Ovary (tissue), 9 donors: ENCODE measurements around the gene HLA-DQA1. TPM values are rescaled to one million over a fixed set of nuclear protein-coding genes. Genes with fewer than 3 reads are reported as not detected.

Source experiments
- DNase-seq, 5 donors: peaks; one replicate each; pipeline ENCODE4 v3.0.0-alpha.2; 2019 to 2020
- H3K27ac ChIP-seq, 2 donors: fragments of 200-600 bp; one replicate each; pipeline versions ENCODE4 v1.5.1 to v1.8.0; 2019 to 2022
- H3K27me3 ChIP-seq: fragments of 200-600 bp; one replicate; pipeline ENCODE4 v1.8.0; 2022
- H3K36me3 ChIP-seq: fragments of 200-600 bp; sonication (generic); one replicate; pipeline ENCODE4 v1.5.1; 2019
- H3K4me1 ChIP-seq: one replicate; pipeline ENCODE4 v1.8.1; 2013; ENCODE audit warnings: mild to moderate bottlenecking, moderate library complexity; ENCODE audit not compliant: insufficient read depth
- H3K4me3 ChIP-seq: fragments of 200-600 bp; sonication (generic); one replicate; pipeline ENCODE4 v1.5.1; 2017
- H3K9me3 ChIP-seq, 2 donors: fragments of 200-600 bp in 1 of 2; sonication (generic) in 1 of 2; one replicate each; pipeline versions ENCODE4 v1.5.1 to v1.8.1; 2013 to 2019; ENCODE audit warnings: mild to moderate bottlenecking in 1 of 2, moderate library complexity in 1 of 2
- EP300 ChIP-seq: sonication (generic); formaldehyde crosslinking; IDR thresholded peaks from one replicate; pipeline ENCODE4 v1.6.1; 2017; ENCODE audit warnings: antibody characterized with exemption
- POLR2A ChIP-seq: fragments of 450-650 bp; IDR thresholded peaks from one replicate; pipeline ENCODE4 v1.6.1; 2017; ENCODE audit warnings: antibody characterized with exemption, mild to moderate bottlenecking, moderate library complexity
- WGBS, 3 donors: extraction: QIAGEN DNeasy Blood & Tissue Kit in 1 of 3; methylation state at CpG; one replicate each; pipeline versions ENCODE4 v1.1.5 to v1.1.7; 2013 to 2017; 5-methylcytosine and 5-hydroxymethylcytosine counted together
- intact Hi-C, 4 donors: fragments of 100-400 bp; cut with DNase I; formaldehyde crosslinking; loops; one replicate each; pipeline versions ENCODE4 v1.11.0 to v1.15.1; 2022 to 2023
- polyA plus RNA-seq, 2 donors: library from polyadenylated mRNA; stranded (reverse); fragments of 200-250 nt in 1 of 2; fragments of 350-450 nt in 1 of 2; fragmentation: Illumina TruSeq in 1 of 2; extraction: RNeasy Lipid Tissue Mini Kit (QIAGEN cat#74804) in 1 of 2; gene quantifications; one replicate each; pipeline ENCODE4 v1.2.3, GENCODE V29; 2013 to 2014
- total RNA-seq, 7 donors: library from RNA; depleted of rRNA in 2 of 7; stranded (reverse); fragments of >200 nt in 2 of 7; fragmentation: NEBNext Ultra II Directional in 3 of 7; extraction: Animal tissue kit (Norgen Biotek cat#: 25700) in 3 of 7; gene quantifications; one replicate each; pipeline versions ENCODE4 v1.1.0 to v1.2.4, GENCODE V29; 2016 to 2023
- TF ChIP-seq, protein P1 (sequence below), 3 donors: fragments of 450-650 bp in 2 of 3; fragments of 200-600 bp in 1 of 3; IDR thresholded peaks; one replicate each; pipeline versions ENCODE4 v1.5.1 to v1.8.0; 2016 to 2022; ENCODE audit warnings: antibody characterized with exemption in 3 of 3, mild to moderate bottlenecking in 1 of 3
- donor health status: DM: no; HTN: no; CAD: no; lungs with moderate emphysema.
- donor health status: DM: no; HTN: no; CAD: no.
- donor health status: Bipolar disorder and iron deficiency.
- donor health status: DM: yes; HTN: yes; CAD: no.
- donor health status: DM: no; HTN: no; CAD: no.
- donor health status: DM: yes; HTN: yes; CAD: no.

The HLA-DQA1 gene
- total and polyA plus RNA-seq, 9 donors: 0.72 to 44.8 (median 10.8) TPM

DNA sequence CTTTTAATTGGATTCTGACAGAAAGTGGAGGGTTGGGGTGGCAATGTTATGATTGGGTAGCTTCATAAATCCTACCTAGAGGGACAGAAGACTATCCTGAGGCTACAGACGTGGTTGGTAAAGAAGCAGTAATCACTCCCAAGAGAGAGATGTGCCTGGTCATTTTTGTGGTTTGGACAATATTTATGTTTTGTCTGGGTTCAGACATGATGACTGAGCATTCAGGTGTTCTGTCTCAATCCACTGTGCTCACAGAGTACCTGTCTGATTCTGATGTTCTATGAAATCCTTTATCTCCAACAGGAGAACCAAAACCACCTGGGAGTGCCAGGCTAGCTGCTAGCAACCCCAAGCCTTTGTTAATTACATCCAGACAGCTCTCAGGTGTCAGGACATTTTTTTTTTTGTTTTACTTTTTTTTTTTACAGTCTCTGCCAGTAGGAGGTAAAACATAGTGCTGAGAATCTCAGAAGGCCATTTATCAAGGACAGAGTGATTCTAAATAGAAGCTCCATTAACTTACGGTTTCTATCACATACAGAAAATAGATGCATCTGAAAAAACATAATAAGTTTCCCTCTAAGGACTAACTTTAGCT is 1.6 kb upstream of the HLA-DQA1 start:
- intact Hi-C loops: loop anchor here in 1 of 4 donors (10.0 kb wide), 1 partner anchor 119 kb away; no protein-coding TSS in a partner anchor
- Histone ChIP-seq H3K36me3 (no peaks in the 10 kb centered on the region), H3K27ac (no peak overlapping the region), H3K27me3 (no peaks in the 10 kb centered on the region), H3K4me3 (no peak overlapping the region), H3K4me1 (no peaks in the 10 kb centered on the region), H3K9me3 (no peaks in the 10 kb centered on the region)
- no peak for DNase-seq
- no peak for TF ChIP-seq POLR2A
- TF ChIP-seq, protein P1, sequence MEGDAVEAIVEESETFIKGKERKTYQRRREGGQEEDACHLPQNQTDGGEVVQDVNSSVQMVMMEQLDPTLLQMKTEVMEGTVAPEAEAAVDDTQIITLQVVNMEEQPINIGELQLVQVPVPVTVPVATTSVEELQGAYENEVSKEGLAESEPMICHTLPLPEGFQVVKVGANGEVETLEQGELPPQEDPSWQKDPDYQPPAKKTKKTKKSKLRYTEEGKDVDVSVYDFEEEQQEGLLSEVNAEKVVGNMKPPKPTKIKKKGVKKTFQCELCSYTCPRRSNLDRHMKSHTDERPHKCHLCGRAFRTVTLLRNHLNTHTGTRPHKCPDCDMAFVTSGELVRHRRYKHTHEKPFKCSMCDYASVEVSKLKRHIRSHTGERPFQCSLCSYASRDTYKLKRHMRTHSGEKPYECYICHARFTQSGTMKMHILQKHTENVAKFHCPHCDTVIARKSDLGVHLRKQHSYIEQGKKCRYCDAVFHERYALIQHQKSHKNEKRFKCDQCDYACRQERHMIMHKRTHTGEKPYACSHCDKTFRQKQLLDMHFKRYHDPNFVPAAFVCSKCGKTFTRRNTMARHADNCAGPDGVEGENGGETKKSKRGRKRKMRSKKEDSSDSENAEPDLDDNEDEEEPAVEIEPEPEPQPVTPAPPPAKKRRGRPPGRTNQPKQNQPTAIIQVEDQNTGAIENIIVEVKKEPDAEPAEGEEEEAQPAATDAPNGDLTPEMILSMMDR (IDR thresholded peaks at IDR 0.05): no peak
- 6 to 18% (median 16%) methylated on average over 2 of the region's 2 CpGs for WGBS, 3 donors

DNA sequence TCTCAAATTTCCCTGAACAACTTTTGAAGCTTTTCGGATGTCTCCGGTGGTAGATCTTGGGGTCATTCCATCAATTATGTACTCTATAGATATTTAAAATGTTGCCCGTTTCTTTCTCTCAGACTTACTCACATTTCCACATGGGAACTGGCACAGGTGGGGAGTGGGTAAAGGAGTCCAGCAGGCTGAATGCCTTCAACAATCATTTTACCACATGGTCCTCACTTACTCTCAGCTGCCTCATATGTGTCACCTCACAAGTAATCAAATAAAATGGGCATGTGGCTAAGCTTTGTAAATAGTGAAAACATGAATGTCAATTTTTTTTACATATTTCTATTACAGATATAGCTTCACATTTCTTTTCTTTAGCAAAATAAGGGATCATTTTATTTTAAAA is 677 bp downstream of the HLA-DQA1 start:
- DNase-seq: no peak
- 55 to 91% (median 90%) methylated on average over 3 of the region's 3 CpGs for WGBS, 3 donors
- no peaks in the 10 kb centered on the region for H3K27me3 ChIP-seq
- TF ChIP-seq EP300: no peak
- TF ChIP-seq, protein P1 (IDR thresholded peaks at IDR 0.05): no peak
- no peak for TF ChIP-seq POLR2A
- no peaks in the 10 kb centered on the region for H3K9me3 ChIP-seq
- no peak overlapping the region for H3K4me3 ChIP-seq
- no peak overlapping the region for H3K27ac ChIP-seq
- intact Hi-C loops: loop anchor here in 1 of 4 donors (10.0 kb wide), 1 partner anchor 117 kb away; no protein-coding TSS in a partner anchor
- no peaks in the 10 kb centered on the region for H3K36me3 ChIP-seq
- H3K4me1 ChIP-seq: no peaks in the 10 kb centered on the region

DNA sequence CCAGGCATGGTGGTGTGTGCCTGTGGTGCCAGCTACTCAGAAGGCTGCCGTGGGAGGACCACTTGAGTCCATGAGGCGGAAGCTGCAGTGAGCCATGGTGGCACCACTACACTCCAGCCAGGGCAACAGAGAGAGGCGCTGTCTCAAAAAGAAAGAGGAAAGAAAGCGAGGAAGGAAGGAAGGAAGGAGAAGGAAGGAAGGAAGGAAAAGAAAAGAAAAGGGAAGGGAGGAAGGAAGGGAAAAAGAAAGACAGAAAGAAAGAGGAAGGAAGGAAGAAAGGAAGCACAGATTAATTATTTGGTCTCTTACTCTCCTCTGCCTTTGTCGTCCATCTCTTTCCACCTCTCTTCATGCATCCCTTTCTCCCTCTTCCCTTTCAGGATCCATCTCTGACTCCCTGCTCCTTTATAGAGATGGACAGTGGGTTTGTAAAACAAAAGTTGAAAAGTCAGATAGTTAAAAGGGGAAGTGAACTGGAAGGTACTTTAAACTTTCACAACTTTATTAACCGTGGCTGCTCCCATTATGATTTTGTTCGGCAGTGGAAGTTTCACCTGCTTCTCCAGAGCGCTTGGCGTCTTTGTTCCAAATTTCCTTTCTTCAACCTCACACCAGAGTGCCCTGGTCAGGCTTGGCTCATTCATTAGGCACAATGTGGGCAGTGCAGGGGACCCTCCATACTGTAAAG is 1.5 kb downstream of the HLA-DQA1 start:
- intact Hi-C loops: loop anchor here in 1 of 4 donors (10.0 kb wide), 1 partner anchor 116 kb away; no protein-coding TSS in a partner anchor
- Histone ChIP-seq H3K4me1 (no peaks in the 10 kb centered on the region), H3K27me3 (no peaks in the 10 kb centered on the region), H3K36me3 (no peaks in the 10 kb centered on the region), H3K27ac (no peak overlapping the region), H3K9me3 (no peaks in the 10 kb centered on the region), H3K4me3 (no peak overlapping the region)
- DNase-seq: no peak
- 32 to 66% (median 45%) methylated on average over 6 to 9 of the region's 9 CpGs for WGBS, 3 donors
- TF ChIP-seq, protein P1 (IDR thresholded peaks at IDR 0.05): no peak
- TF ChIP-seq POLR2A: no peak
- TF ChIP-seq EP300: no peak

DNA sequence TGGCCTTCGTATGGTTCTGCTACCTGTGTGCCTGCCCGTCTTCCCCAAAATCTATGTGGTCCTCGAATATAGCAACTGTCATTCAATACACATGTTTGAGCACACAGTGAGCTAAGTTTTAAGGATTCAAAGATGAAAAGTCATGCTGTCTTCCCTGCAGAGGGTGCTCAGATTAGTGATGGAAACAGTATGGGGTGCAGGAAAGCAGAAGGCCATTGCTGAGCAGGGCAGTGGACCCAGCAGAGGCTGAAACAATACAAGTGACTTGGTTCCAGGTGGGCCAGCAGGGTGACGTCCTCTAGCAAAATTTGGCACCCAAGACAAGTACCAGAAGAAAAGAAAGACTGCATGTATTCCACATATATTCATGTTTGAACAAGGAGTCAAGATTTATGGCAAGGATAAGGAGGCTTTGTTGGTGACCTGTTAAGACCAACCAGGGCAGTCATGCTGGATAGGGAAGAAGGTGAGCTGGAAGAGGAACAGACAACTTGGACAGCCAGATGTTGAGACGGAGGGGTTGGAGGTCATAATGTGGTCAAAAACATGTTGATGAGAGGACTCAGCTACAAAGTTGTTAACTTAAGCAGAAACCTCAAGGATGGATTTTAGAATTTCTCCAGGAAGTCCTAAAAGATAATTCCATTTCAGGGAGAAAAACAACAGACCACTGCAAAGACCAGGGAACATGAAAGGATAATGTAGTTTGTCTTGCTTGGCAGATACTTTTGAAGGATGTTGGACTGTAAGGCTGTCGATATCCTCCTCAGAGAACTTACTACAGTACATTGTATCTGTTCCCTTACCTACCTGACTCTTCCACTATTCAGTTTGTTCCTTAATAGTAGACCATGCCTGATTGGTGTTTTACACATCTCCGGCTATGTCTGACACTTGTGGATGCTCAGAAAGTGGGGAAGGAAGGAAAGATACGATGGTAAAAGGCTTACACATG is 2.5 kb downstream of the HLA-DQA1 start:
- H3K4me3 ChIP-seq: no peak overlapping the region
- H3K4me1 ChIP-seq: no peaks in the 10 kb centered on the region
- WGBS, 3 donors: 8 to 51% (median 46%) methylated on average over 8 of the region's 8 CpGs
- DNase-seq: no peak
- H3K27me3 ChIP-seq: no peaks in the 10 kb centered on the region
- H3K9me3 ChIP-seq: no peaks in the 10 kb centered on the region
- no peaks in the 10 kb centered on the region for H3K36me3 ChIP-seq
- intact Hi-C loops: loop anchor here in 1 of 4 donors (10.0 kb wide), 1 partner anchor 115 kb away; no protein-coding TSS in a partner anchor
- H3K27ac ChIP-seq: no peak overlapping the region
- TF ChIP-seq EP300: no peak
- TF ChIP-seq, protein P1 (IDR thresholded peaks at IDR 0.05): no peak
- TF ChIP-seq POLR2A: no peak
